Measurements from ENCODE around the gene RPS16.

GRCh38 chr19:39470724-39471339, 35.1 kb upstream of the RPS16 start:
- TF ChIP-seq, protein P1, sequence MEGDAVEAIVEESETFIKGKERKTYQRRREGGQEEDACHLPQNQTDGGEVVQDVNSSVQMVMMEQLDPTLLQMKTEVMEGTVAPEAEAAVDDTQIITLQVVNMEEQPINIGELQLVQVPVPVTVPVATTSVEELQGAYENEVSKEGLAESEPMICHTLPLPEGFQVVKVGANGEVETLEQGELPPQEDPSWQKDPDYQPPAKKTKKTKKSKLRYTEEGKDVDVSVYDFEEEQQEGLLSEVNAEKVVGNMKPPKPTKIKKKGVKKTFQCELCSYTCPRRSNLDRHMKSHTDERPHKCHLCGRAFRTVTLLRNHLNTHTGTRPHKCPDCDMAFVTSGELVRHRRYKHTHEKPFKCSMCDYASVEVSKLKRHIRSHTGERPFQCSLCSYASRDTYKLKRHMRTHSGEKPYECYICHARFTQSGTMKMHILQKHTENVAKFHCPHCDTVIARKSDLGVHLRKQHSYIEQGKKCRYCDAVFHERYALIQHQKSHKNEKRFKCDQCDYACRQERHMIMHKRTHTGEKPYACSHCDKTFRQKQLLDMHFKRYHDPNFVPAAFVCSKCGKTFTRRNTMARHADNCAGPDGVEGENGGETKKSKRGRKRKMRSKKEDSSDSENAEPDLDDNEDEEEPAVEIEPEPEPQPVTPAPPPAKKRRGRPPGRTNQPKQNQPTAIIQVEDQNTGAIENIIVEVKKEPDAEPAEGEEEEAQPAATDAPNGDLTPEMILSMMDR (conservative IDR thresholded peaks at IDR 0.05; ENCODE audit: low read depth in 2 of 2): no peak
- no peak for TF ChIP-seq EZH2phosphoT487 (IDR thresholded peaks at IDR 0.05; ENCODE audit: unreplicated experiment)
- no peak for TF ChIP-seq EZH2 (IDR thresholded peaks at IDR 0.05; ENCODE audit: low read depth, unreplicated experiment)
- no peak for TF ChIP-seq POLR2AphosphoS5 (IDR thresholded peaks at IDR 0.05; ENCODE audit: low read depth)
- TF ChIP-seq, protein P2, sequence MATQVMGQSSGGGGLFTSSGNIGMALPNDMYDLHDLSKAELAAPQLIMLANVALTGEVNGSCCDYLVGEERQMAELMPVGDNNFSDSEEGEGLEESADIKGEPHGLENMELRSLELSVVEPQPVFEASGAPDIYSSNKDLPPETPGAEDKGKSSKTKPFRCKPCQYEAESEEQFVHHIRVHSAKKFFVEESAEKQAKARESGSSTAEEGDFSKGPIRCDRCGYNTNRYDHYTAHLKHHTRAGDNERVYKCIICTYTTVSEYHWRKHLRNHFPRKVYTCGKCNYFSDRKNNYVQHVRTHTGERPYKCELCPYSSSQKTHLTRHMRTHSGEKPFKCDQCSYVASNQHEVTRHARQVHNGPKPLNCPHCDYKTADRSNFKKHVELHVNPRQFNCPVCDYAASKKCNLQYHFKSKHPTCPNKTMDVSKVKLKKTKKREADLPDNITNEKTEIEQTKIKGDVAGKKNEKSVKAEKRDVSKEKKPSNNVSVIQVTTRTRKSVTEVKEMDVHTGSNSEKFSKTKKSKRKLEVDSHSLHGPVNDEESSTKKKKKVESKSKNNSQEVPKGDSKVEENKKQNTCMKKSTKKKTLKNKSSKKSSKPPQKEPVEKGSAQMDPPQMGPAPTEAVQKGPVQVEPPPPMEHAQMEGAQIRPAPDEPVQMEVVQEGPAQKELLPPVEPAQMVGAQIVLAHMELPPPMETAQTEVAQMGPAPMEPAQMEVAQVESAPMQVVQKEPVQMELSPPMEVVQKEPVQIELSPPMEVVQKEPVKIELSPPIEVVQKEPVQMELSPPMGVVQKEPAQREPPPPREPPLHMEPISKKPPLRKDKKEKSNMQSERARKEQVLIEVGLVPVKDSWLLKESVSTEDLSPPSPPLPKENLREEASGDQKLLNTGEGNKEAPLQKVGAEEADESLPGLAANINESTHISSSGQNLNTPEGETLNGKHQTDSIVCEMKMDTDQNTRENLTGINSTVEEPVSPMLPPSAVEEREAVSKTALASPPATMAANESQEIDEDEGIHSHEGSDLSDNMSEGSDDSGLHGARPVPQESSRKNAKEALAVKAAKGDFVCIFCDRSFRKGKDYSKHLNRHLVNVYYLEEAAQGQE (IDR thresholded peaks at IDR 0.05; ENCODE audit: unreplicated experiment): no peak
- no peak for TF ChIP-seq ZNF114 (CRISPR knock-in tag; IDR thresholded peaks at IDR 0.05)
- TF ChIP-seq JUNB (IDR thresholded peaks at IDR 0.05; ENCODE audit: unreplicated experiment): no peak
- no peak for TF ChIP-seq CREB1 (CRISPR knock-in tag; IDR thresholded peaks at IDR 0.05; ENCODE audit: low read depth)
- no peak for TF ChIP-seq ZNF331 (CRISPR knock-in tag; IDR thresholded peaks at IDR 0.05; ENCODE audit: low read depth)
- TF ChIP-seq, protein P3, sequence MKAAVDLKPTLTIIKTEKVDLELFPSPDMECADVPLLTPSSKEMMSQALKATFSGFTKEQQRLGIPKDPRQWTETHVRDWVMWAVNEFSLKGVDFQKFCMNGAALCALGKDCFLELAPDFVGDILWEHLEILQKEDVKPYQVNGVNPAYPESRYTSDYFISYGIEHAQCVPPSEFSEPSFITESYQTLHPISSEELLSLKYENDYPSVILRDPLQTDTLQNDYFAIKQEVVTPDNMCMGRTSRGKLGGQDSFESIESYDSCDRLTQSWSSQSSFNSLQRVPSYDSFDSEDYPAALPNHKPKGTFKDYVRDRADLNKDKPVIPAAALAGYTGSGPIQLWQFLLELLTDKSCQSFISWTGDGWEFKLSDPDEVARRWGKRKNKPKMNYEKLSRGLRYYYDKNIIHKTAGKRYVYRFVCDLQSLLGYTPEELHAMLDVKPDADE (IDR thresholded peaks at IDR 0.05): no peak
- TF ChIP-seq STAT1 (IDR thresholded peaks at IDR 0.05; ENCODE audit: unreplicated experiment): no peak

All from GM23338 (cell line).